Smooth muscle cell (in vitro differentiated cells): ENCODE measurements around the gene RFX3. TPM values are rescaled to one million over a fixed set of nuclear protein-coding genes. Genes with fewer than 3 reads are reported as not detected.

Experiments used
- DNase-seq: peaks from one replicate; lab custom pipeline; 2025; ENCODE audit not compliant: unreplicated experiment; lab: John Stamatoyannopoulos, UW
- H2AFZ ChIP-seq: fragments of 200-600 bp; sonication (generic); 2 replicates; pipeline ENCODE4 v1.6.0; 2016; ENCODE audit warnings: antibody characterized with exemption, low read depth, mild to moderate bottlenecking
- H3F3A ChIP-seq: fragments of 200-600 bp; sonication (generic); 2 replicates; pipeline ENCODE4 v1.6.0; 2017; ENCODE audit warnings: antibody characterized with exemption, low read depth
- H3K27ac ChIP-seq: fragments of 200-600 bp; sonication (generic); 2 replicates; pipeline ENCODE4 v1.5.1; 2016; ENCODE audit warnings: low read depth, mild to moderate bottlenecking
- H3K27me3 ChIP-seq: fragments of 200-600 bp; sonication (generic); 2 replicates; pipeline ENCODE4 v1.6.1; 2016; ENCODE audit warnings: low read depth, mild to moderate bottlenecking
- H3K36me3 ChIP-seq: fragments of 200-600 bp; sonication (generic); 2 replicates; pipeline ENCODE4 v1.5.1; 2016; ENCODE audit warnings: low read depth
- H3K4me1 ChIP-seq: fragments of 200-600 bp; sonication (generic); 2 replicates; pipeline ENCODE4 v1.5.1; 2016; ENCODE audit warnings: low read depth
- H3K4me2 ChIP-seq: fragments of 200-600 bp; sonication (generic); 2 replicates; pipeline ENCODE4 v1.6.0; 2016; ENCODE audit warnings: mild to moderate bottlenecking
- H3K4me3 ChIP-seq: fragments of 200-600 bp; sonication (generic); 2 replicates; pipeline ENCODE4 v1.5.1; 2016; ENCODE audit warnings: mild to moderate bottlenecking
- H3K79me2 ChIP-seq: fragments of 200-600 bp; sonication (generic); 2 replicates; pipeline ENCODE4 v1.6.0; 2016; ENCODE audit warnings: low read depth, mild to moderate bottlenecking
- H3K9ac ChIP-seq: fragments of 200-600 bp; sonication (generic); 2 replicates; pipeline ENCODE4 v1.6.0; 2016; ENCODE audit warnings: low read depth
- H3K9me3 ChIP-seq: fragments of 200-600 bp; sonication (generic); replicated peaks from 2 replicates; pipeline ENCODE4 v1.5.1; 2016; ENCODE audit warnings: low read depth
- H4K20me1 ChIP-seq: fragments of 200-600 bp; sonication (generic); 2 replicates; pipeline ENCODE4 v1.6.0; 2016; ENCODE audit warnings: low read depth
- CTCF ChIP-seq: fragments of 200-600 bp; sonication (generic); IDR thresholded peaks from 2 replicates; pipeline ENCODE4 v1.5.1; 2017; ENCODE audit warnings: borderline replicate concordance, mild to moderate bottlenecking, antibody characterized with exemption; ENCODE audit not compliant: insufficient read depth, poor library complexity, severe bottlenecking
- WGBS: methylation state at CpG from one replicate; pipeline ENCODE4 v1.1.7; 2016; ENCODE audit warnings: low lambda C conversion rate; 5-methylcytosine and 5-hydroxymethylcytosine counted together
- polyA plus RNA-seq: library from polyadenylated mRNA; unstranded; fragments of >200 nt; fragmentation: Nextera tagmentation; extraction: Ambion mirVana; gene quantifications from 2 replicates; pipeline ENCODE4 v1.2.1, GENCODE V29; 2016
- total RNA-seq: library from RNA; depleted of rRNA; stranded (reverse); fragments of >200 nt; gene quantifications from 2 replicates; pipeline ENCODE4 v1.2.3, GENCODE V29; 2014

The RFX3 gene
- total and polyA plus RNA-seq, 2 experiments from 2014 or later, result 4.4 to 14.1 TPM

DNA sequence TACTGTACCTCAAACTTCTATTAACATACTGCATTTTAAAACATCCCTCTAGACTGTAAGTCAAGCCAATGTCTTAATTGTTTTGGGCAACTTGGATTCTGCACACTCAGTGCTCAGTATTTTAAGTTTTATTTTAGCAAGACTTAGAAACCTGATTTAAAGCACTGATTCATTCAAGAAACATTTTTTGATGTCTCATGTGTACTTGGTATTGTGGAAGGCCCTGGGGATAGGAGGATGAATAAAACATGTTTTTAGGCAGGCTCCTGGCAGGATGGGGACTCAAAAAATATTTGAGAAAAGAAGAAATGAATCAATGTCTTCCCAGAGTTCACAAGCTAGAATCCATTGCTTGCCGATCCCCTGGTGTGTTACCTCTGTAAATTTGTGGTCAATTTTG is 347.9 kb downstream of the RFX3 start:
- H3K9me3 ChIP-seq, result no peaks in the 10 kb centered on the region
- peaks cover 36% of the 10 kb centered on the region for H3K27me3 ChIP-seq
- no peaks in the 10 kb centered on the region for H3F3A ChIP-seq
- no peaks in the 10 kb centered on the region for H4K20me1 ChIP-seq
- H2AFZ ChIP-seq, result no peak overlapping the region
- H3K9ac ChIP-seq, result no peak overlapping the region
- H3K36me3 ChIP-seq, result no peaks in the 10 kb centered on the region
- H3K27ac ChIP-seq, result no peak overlapping the region
- H3K4me1 ChIP-seq, result peaks cover 5% of the 10 kb centered on the region
- H3K79me2 ChIP-seq, result no peaks in the 10 kb centered on the region
- WGBS, result 93% methylated on average over 1 of the region's 1 CpG
- H3K4me3 ChIP-seq, result no peak overlapping the region
- no peak for DNase-seq
- H3K4me2 ChIP-seq, result no peak overlapping the region
- TF ChIP-seq CTCF, result no peak

DNA sequence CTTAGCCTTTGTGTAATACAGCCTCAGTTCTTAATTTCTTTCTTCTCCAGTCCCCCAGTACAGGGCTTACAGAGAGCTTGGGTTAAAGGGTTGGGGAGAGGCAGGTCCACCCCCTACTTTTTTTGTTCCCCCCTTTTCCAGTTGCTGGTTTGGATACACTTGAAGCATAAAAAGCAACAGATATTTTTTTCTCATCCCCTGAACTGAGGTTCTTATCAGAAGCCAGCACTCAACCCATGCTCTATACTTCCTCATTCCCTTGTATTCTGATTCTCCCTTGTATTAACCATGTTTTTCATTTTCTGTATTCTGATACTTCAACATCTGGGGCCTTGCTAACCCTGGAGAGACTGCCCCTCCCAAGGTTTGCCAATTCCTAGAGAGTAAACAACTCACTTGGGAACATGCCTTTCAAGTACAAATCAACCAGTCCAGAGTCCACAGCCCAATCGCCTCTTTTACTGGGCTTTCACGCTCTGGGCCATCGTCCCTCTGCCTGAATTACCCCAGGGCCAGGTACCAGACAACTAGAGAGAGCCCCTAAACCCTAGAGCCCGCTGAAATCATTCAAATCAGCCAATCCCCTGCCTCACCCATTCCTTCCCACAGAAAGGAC is 348.5 kb downstream of the RFX3 start:
- Histone ChIP-seq H3K36me3 (no peaks in the 10 kb centered on the region), H3K4me2 (no peak overlapping the region), H3K4me3 (no peak overlapping the region), H3K4me1 (peaks cover 5% of the 10 kb centered on the region), H2AFZ (no peak overlapping the region), H3K9ac (no peak overlapping the region), H3K79me2 (no peaks in the 10 kb centered on the region), H4K20me1 (no peaks in the 10 kb centered on the region), H3K9me3 (no peaks in the 10 kb centered on the region), H3K27ac (no peak overlapping the region), H3K27me3 (peaks cover 29% of the 10 kb centered on the region), H3F3A (no peaks in the 10 kb centered on the region)
- no peak for TF ChIP-seq CTCF
- WGBS, result 86% methylated on average over 4 of the region's 4 CpGs
- DNase-seq, result no peak

GRCh38 chr9:3173374-3173773 is 352.4 kb downstream of the RFX3 start:
- Histone ChIP-seq H3K27ac (no peak overlapping the region), H3K4me2 (no peak overlapping the region), H3K4me3 (no peak overlapping the region), H3K27me3 (no peaks in the 10 kb centered on the region), H3K9ac (no peak overlapping the region), H3K36me3 (no peaks in the 10 kb centered on the region), H3K4me1 (peaks cover 5% of the 10 kb centered on the region), H3K9me3 (no peaks in the 10 kb centered on the region), H3K79me2 (no peaks in the 10 kb centered on the region), H2AFZ (no peak overlapping the region), H4K20me1 (no peaks in the 10 kb centered on the region), H3F3A (no peaks in the 10 kb centered on the region)
- TF ChIP-seq CTCF, result no peak
- WGBS, result 82% methylated on average over 4 of the region's 4 CpGs
- DNase-seq, result no peak

- no peaks in the 10 kb centered on the region for H3K4me1 ChIP-seq
- TF ChIP-seq CTCF, result no peak
- no peak overlapping the region for H3K4me3 ChIP-seq
- no peaks in the 10 kb centered on the region for H3K36me3 ChIP-seq
- H3K79me2 ChIP-seq, result no peaks in the 10 kb centered on the region
- no peak overlapping the region for H3K9ac ChIP-seq
- no peak overlapping the region for H3K4me2 ChIP-seq
- H3K27me3 ChIP-seq, result no peaks in the 10 kb centered on the region
- no peak for DNase-seq
- no peak overlapping the region for H3K27ac ChIP-seq
- H3K9me3 ChIP-seq, result no peaks in the 10 kb centered on the region
- no peak overlapping the region for H2AFZ ChIP-seq
- H4K20me1 ChIP-seq, result no peaks in the 10 kb centered on the region
- no peaks in the 10 kb centered on the region for H3F3A ChIP-seq
Observed at GRCh38 chr9:3170819-3171218, 355.0 kb downstream of the RFX3 start.
